Liver (tissue), 9 donors: ENCODE results near the gene TUT7. TPM values are rescaled to one million over a fixed set of nuclear protein-coding genes. Genes with fewer than 3 reads are reported as not detected.
A peak's percentile ranks its signal among the peaks of the same experiment; 100 is the strongest.

ENCODE experiments used
- DNase-seq: peaks from one replicate; pipeline ENCODE4 v3.0.0-alpha.2; 2017; ENCODE audit warnings: low spot score
- H3K27ac ChIP-seq, 2 donors: one replicate each; pipeline ENCODE4 v1.7.0; 2013; ENCODE audit warnings: inconsistent platforms in 2 of 2, low read length in 2 of 2, control low read depth in 1 of 2, low read depth in 1 of 2, mild to moderate bottlenecking in 1 of 2
- H3K27me3 ChIP-seq, 4 donors: one replicate each; pipeline versions ENCODE4 v1.6.1 to v1.7.0; 2013; ENCODE audit warnings: low read length in 3 of 4, inconsistent platforms in 1 of 4, mild to moderate bottlenecking in 1 of 4, moderate library complexity in 1 of 4; ENCODE audit not compliant: control insufficient read depth in 4 of 4, insufficient read depth in 4 of 4
- H3K36me3 ChIP-seq, 4 donors: one replicate each; pipeline versions ENCODE4 v1.6.1 to v1.7.0; 2013; ENCODE audit warnings: low read length in 3 of 4, mild to moderate bottlenecking in 3 of 4, low read depth in 1 of 4, moderate library complexity in 1 of 4; ENCODE audit not compliant: control insufficient read depth in 4 of 4, insufficient read depth in 3 of 4
- H3K4me1 ChIP-seq, 4 donors: one replicate each; pipeline versions ENCODE4 v1.6.1 to v1.7.0; 2013; ENCODE audit warnings: low read length in 3 of 4, mild to moderate bottlenecking in 3 of 4, moderate library complexity in 1 of 4; ENCODE audit not compliant: control insufficient read depth in 4 of 4, insufficient read depth in 4 of 4
- H3K4me3 ChIP-seq, 3 donors: one replicate each; pipeline versions ENCODE4 v1.6.1 to v1.7.0; 2013; ENCODE audit warnings: low read length in 3 of 3, control low read depth in 1 of 3, low read depth in 1 of 3, mild to moderate bottlenecking in 1 of 3
- H3K9ac ChIP-seq, 2 donors: one replicate each; pipeline ENCODE4 v1.7.0; 2013; ENCODE audit warnings: low read length in 2 of 2, mild to moderate bottlenecking in 2 of 2, moderate library complexity in 2 of 2, control low read depth in 1 of 2, low read depth in 1 of 2
- H3K9me3 ChIP-seq, 4 donors: one replicate each; pipeline versions ENCODE4 v1.6.1 to v1.7.0; 2013; ENCODE audit warnings: low read length in 3 of 4; ENCODE audit not compliant: control insufficient read depth in 4 of 4
- ATF3 ChIP-seq: IDR thresholded peaks from 2 replicates; pipeline ENCODE4 v1.6.1; 2016; ENCODE audit warnings: antibody characterized with exemption
- CTCF ChIP-seq: fragments of 150-350 bp; IDR thresholded peaks from 2 replicates; pipeline ENCODE4 v1.5.1; 2017; ENCODE audit warnings: improper control_type of control experiment, low read depth, low read length; ENCODE audit not compliant: missing input control
- EGR1 ChIP-seq, 2 donors: IDR thresholded peaks; 2 replicates each; pipeline ENCODE4 v1.6.1; 2016 to 2018; ENCODE audit warnings: antibody characterized with exemption in 2 of 2, low read depth in 2 of 2
- FOXA2 ChIP-seq: IDR thresholded peaks from 2 replicates; pipeline ENCODE4 v1.6.1; 2016; ENCODE audit warnings: antibody characterized with exemption
- GABPA ChIP-seq, 2 donors: IDR thresholded peaks in 1 of 2; conservative IDR thresholded peaks in 1 of 2; 2 replicates each; pipeline ENCODE4 v1.6.1; 2016; ENCODE audit warnings: antibody characterized with exemption in 2 of 2, mild to moderate bottlenecking in 1 of 2, moderate library complexity in 1 of 2
- HNF4A ChIP-seq, 2 donors: conservative IDR thresholded peaks; 2 replicates each; pipeline ENCODE4 v1.6.1; 2016; ENCODE audit warnings: antibody characterized with exemption in 2 of 2, mild to moderate bottlenecking in 2 of 2
- HNF4G ChIP-seq: IDR thresholded peaks from 2 replicates; pipeline ENCODE4 v1.6.1; 2016; ENCODE audit warnings: antibody characterized with exemption
- JUND ChIP-seq, 2 donors: IDR thresholded peaks; 2 replicates each; pipeline ENCODE4 v1.6.1; 2016; ENCODE audit warnings: antibody characterized with exemption in 2 of 2
- MAX ChIP-seq: IDR thresholded peaks from 2 replicates; pipeline ENCODE4 v1.6.1; 2016; ENCODE audit warnings: antibody characterized with exemption
- NR2F2 ChIP-seq: IDR thresholded peaks from 2 replicates; pipeline ENCODE4 v1.6.1; 2016; ENCODE audit warnings: antibody characterized with exemption
- RAD21 ChIP-seq, 2 donors: IDR thresholded peaks; 2 replicates each; pipeline ENCODE4 v1.6.1; 2016; ENCODE audit warnings: antibody characterized with exemption in 2 of 2, mild to moderate bottlenecking in 2 of 2
- REST ChIP-seq: IDR thresholded peaks from 2 replicates; pipeline ENCODE4 v1.6.1; 2016; ENCODE audit warnings: antibody characterized with exemption, mild to moderate bottlenecking
- RXRA ChIP-seq, 2 donors: IDR thresholded peaks; 2 replicates each; pipeline ENCODE4 v1.6.1; 2017 to 2018; ENCODE audit warnings: antibody characterized with exemption in 2 of 2, mild to moderate bottlenecking in 1 of 2
- SP1 ChIP-seq: IDR thresholded peaks from 2 replicates; pipeline ENCODE4 v1.6.1; 2018; ENCODE audit warnings: antibody characterized with exemption, mild to moderate bottlenecking
- TAF1 ChIP-seq: conservative IDR thresholded peaks from 2 replicates; pipeline ENCODE4 v1.6.1; 2016; ENCODE audit warnings: antibody characterized with exemption, mild to moderate bottlenecking
- YY1 ChIP-seq: IDR thresholded peaks from 2 replicates; pipeline ENCODE4 v1.6.1; 2016; ENCODE audit warnings: antibody characterized with exemption, mild to moderate bottlenecking
- WGBS: extraction: QIAGEN DNeasy Blood & Tissue Kit; methylation state at CpG from one replicate; pipeline ENCODE4 v1.1.7; 2013; 5-methylcytosine and 5-hydroxymethylcytosine counted together
- polyA plus RNA-seq, 2 donors: library from polyadenylated mRNA; stranded (reverse) in 1 of 2; unstranded in 1 of 2; fragments of 200-250 nt in 1 of 2; fragments of >200 nt in 1 of 2; fragmentation: Nextera tagmentation in 1 of 2; extraction: Ambion mirVana in 1 of 2; gene quantifications; one replicate each; pipeline versions ENCODE4 v1.2.1 to v1.2.3, GENCODE V29; 2013 to 2015
- total RNA-seq, 2 donors: library from RNA; depleted of rRNA; stranded (reverse); fragments of >200 nt; gene quantifications; one replicate each; pipeline ENCODE4 v1.2.3, GENCODE V29; 2014
- donor health status: healthy.
- donor health status: healthy.
- donor health status: healthy.
- donor health status: healthy.
- donor health status: healthy.

The TUT7 gene
- total and polyA plus RNA-seq, 4 donors: 10.7 to 34.6 (median 15.9) TPM

GRCh38 chr9:86350006-86350760 is 4.0 kb downstream of the TUT7 start (continued):
- TF ChIP-seq REST (no peak), RXRA (IDR thresholded peaks at IDR 0.05) (no peak), SP1 (no peak), RAD21 (IDR thresholded peaks at IDR 0.05) (no peak)

GRCh38 chr9:86349271-86349670 is 4.9 kb downstream of the TUT7 start:
- DNase-seq: no peak
- no peaks in the 10 kb centered on the region for H3K27me3 ChIP-seq
- WGBS: 45% methylated on average over 3 of the region's 3 CpGs
- peaks cover 0 to 25% (median 13%) of the 10 kb centered on the region in 4 donors for H3K36me3 ChIP-seq
- TF ChIP-seq HNF4G (no peak), YY1 (no peak), FOXA2 (no peak), HNF4A (conservative IDR thresholded peaks at IDR 0.05) (no peak), ATF3 (no peak), TAF1 (no peak), EGR1 (IDR thresholded peaks at IDR 0.05; ENCODE audit: low read depth in 2 of 2) (no peak), NR2F2 (no peak), GABPA (IDR thresholded peaks at IDR 0.05 in 1 of 2, conservative IDR thresholded peaks at IDR 0.05 in 1 of 2) (no peak), RXRA (IDR thresholded peaks at IDR 0.05) (no peak), CTCF (no peak), MAX (no peak), JUND (IDR thresholded peaks at IDR 0.05) (no peak)
- H3K4me1 ChIP-seq: peaks cover 7 to 53% (median 23%) of the 10 kb centered on the region in 4 donors
- no peak overlapping the region for H3K9ac ChIP-seq
- H3K9me3 ChIP-seq: no peaks in the 10 kb centered on the region
- peak overlapping the region in 1 of 2 donors; percentile 19 for H3K27ac ChIP-seq
- H3K4me3 ChIP-seq: no peak overlapping the region
